DOHH2 (cell line): ENCODE data around the gene GPR22.

Experiments
- CTCF ChIP-seq: fragments of 200-600 bp; sonication (generic); IDR thresholded peaks from one replicate; pipeline ENCODE4 v1.5.1; 2014; ENCODE audit warnings: antibody characterized with exemption, mild to moderate bottlenecking, low read depth, low read length; ENCODE audit not compliant: poor library complexity, severe bottlenecking
- EZH2phosphoT487 ChIP-seq: fragments of 200-600 bp; sonication (generic); IDR thresholded peaks from 2 replicates; pipeline ENCODE4 v1.6.1; 2017; ENCODE audit warnings: borderline replicate concordance, mild to moderate bottlenecking, antibody characterized with exemption, low read length, moderate library complexity, mixed read lengths

- TF ChIP-seq CTCF: no peak
- no peak for TF ChIP-seq EZH2phosphoT487
Measured at GRCh38 chr7:107432261-107432660, 37.6 kb upstream of the GPR22 start.
